Measurements from ENCODE around the gene BNIP3.

- no peak for TF ChIP-seq CREB1 (IDR thresholded peaks at IDR 0.05)
- TF ChIP-seq EZH2 (IDR thresholded peaks at IDR 0.05; ENCODE audit: low read depth, low read length, severe bottlenecking): no peak
- no peak for TF ChIP-seq CTCF (IDR thresholded peaks at IDR 0.05; ENCODE audit: control extremely low read depth in 1 of 3, insufficient read depth in 1 of 3, low read depth in 1 of 3, low read length in 3 of 3)
- TF ChIP-seq ZNF274 (IDR thresholded peaks at IDR 0.05; ENCODE audit: borderline replicate concordance, extremely low read depth, low read length): no peak
- no peak for TF ChIP-seq POLR2A (IDR thresholded peaks at IDR 0.05; ENCODE audit: control extremely low read depth in 1 of 2, low read depth in 2 of 2, low read length in 2 of 2)
- TF ChIP-seq TAF1 (IDR thresholded peaks at IDR 0.05; ENCODE audit: low read depth, low read length): no peak
- TF ChIP-seq SRF (IDR thresholded peaks at IDR 0.05; ENCODE audit: low read depth, low read length): no peak
- no peak for TF ChIP-seq SUZ12 (IDR thresholded peaks at IDR 0.05; ENCODE audit: low read length)
- no peak for TF ChIP-seq TEAD4 (IDR thresholded peaks at IDR 0.05; ENCODE audit: low read depth, low read length)
- no peak for TF ChIP-seq POLR2AphosphoS5 (IDR thresholded peaks at IDR 0.05; ENCODE audit: low read depth, low read length)
- TF ChIP-seq CEBPB (IDR thresholded peaks at IDR 0.05; ENCODE audit: low read depth, low read length): no peak
- no peak for TF ChIP-seq RAD21 (IDR thresholded peaks at IDR 0.05 in 1 of 2, conservative IDR thresholded peaks at IDR 0.05 in 1 of 2; ENCODE audit: low read depth in 2 of 2, low read length in 2 of 2)
Observed at GRCh38 chr10:131960631-131961046, 21.1 kb downstream of the BNIP3 start.
